ENCODE data around the gene SSH2. TPM values are rescaled to one million over a fixed set of nuclear protein-coding genes. Genes with fewer than 3 reads are reported as not detected.

The SSH2 gene
- total RNA-seq, 1 donor from 2014 or later: 37.6 TPM

DNA sequence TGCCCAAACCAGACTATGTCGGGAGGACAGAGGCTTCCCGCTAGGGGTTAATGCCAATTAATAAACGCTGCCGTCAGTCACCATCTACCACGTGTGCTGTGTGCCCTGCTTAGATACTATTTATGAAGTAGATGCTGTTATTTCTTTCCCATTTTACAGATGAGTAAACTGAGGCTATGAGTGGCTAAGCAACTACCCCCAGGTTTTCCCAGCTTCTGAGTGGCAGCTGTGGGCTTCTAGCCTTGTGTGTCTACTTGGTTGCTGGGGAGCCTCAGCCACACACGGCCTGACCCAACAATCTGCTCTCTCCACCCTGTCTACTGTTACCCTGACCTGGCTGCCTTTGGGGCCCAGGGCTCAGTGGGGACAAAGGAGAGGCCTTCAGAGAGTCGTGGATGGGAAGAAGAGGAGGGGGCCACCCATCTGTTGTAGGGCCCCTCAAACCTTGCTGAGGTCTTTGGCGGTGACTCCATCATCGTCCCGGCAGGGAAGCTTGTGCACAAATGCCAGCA is 347.7 kb downstream of the SSH2 start:
- H3K9me3 ChIP-seq: no peaks in the 10 kb centered on the region
- H3K27me3 ChIP-seq: no peaks in the 10 kb centered on the region
- intact Hi-C loops (cut with DNase I): loop anchor here (5.0 to 10.0 kb wide), 2 partner anchors 35 to 352 kb away; partner anchors contain the start of gene SSH2
- H3K36me3 ChIP-seq: peaks cover 0 to 9% of the 10 kb centered on the region in 2 donors
- H3K27ac ChIP-seq: no peak overlapping the region
- H3K4me1 ChIP-seq: peaks cover 67% of the 10 kb centered on the region
- H3K4me3 ChIP-seq: no peak overlapping the region
- TF ChIP-seq POLR2A (IDR thresholded peaks at IDR 0.05) (no peak), POLR2AphosphoS5 (IDR thresholded peaks at IDR 0.05; ENCODE audit: insufficient read depth in 1 of 2, low read depth in 1 of 2) (no peak)
- TF ChIP-seq, protein P1, sequence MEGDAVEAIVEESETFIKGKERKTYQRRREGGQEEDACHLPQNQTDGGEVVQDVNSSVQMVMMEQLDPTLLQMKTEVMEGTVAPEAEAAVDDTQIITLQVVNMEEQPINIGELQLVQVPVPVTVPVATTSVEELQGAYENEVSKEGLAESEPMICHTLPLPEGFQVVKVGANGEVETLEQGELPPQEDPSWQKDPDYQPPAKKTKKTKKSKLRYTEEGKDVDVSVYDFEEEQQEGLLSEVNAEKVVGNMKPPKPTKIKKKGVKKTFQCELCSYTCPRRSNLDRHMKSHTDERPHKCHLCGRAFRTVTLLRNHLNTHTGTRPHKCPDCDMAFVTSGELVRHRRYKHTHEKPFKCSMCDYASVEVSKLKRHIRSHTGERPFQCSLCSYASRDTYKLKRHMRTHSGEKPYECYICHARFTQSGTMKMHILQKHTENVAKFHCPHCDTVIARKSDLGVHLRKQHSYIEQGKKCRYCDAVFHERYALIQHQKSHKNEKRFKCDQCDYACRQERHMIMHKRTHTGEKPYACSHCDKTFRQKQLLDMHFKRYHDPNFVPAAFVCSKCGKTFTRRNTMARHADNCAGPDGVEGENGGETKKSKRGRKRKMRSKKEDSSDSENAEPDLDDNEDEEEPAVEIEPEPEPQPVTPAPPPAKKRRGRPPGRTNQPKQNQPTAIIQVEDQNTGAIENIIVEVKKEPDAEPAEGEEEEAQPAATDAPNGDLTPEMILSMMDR (IDR thresholded peaks at IDR 0.05): no peak
- no peak for DNase-seq (ENCODE audit: extremely low spot score in 2 of 2)

DNA sequence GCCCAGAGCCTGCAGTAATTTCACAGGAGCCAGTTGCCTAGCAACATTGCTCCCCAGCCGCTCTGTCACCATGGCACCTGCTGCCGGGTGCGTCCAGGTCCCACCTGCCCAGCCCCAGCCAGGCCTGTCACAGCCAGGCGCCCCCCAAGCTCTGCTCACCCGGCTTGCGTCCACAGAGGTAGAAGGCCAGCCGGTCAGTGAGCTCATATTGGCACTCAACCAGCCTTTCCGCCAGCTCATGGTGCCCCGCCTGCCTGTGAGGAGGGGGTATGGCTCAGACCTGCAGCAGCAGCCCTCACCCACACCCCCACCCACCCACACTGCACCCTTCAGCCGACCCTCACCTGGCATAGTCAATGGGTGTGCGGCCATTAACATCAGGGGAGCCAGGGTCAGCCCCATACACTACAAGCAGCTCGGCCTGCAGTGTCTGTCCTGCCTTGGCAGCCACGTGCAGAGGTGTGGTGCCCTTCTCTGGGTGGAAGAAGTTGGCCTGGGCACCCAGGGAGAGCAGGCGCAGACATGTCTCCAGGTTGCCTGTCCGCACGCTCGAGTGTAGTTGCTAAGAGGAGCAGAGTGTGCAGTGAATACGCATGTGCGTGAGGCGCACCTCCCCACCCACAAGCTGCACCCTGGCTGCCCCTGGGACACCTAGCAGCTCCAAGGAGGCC is 348.3 kb downstream of the SSH2 start:
- Histone ChIP-seq H3K9me3 (no peaks in the 10 kb centered on the region), H3K4me3 (no peak overlapping the region), H3K27me3 (no peaks in the 10 kb centered on the region), H3K36me3 (peaks cover 0 to 11% of the 10 kb centered on the region in 2 donors), H3K27ac (peak overlapping the region; percentile 19), H3K4me1 (peaks cover 64% of the 10 kb centered on the region)
- TF ChIP-seq, protein P1 (IDR thresholded peaks at IDR 0.05): no peak
- no peak for TF ChIP-seq POLR2A (IDR thresholded peaks at IDR 0.05)
- peak in 1 of 2 donors; percentile 26 for TF ChIP-seq POLR2AphosphoS5 (IDR thresholded peaks at IDR 0.05; ENCODE audit: insufficient read depth in 1 of 2, low read depth in 1 of 2)
- intact Hi-C loops (cut with DNase I): loop anchor here (5.0 to 10.0 kb wide), 2 partner anchors 36 to 353 kb away; partner anchors contain the start of gene SSH2
- no peak for DNase-seq (ENCODE audit: extremely low spot score in 2 of 2)

DNA sequence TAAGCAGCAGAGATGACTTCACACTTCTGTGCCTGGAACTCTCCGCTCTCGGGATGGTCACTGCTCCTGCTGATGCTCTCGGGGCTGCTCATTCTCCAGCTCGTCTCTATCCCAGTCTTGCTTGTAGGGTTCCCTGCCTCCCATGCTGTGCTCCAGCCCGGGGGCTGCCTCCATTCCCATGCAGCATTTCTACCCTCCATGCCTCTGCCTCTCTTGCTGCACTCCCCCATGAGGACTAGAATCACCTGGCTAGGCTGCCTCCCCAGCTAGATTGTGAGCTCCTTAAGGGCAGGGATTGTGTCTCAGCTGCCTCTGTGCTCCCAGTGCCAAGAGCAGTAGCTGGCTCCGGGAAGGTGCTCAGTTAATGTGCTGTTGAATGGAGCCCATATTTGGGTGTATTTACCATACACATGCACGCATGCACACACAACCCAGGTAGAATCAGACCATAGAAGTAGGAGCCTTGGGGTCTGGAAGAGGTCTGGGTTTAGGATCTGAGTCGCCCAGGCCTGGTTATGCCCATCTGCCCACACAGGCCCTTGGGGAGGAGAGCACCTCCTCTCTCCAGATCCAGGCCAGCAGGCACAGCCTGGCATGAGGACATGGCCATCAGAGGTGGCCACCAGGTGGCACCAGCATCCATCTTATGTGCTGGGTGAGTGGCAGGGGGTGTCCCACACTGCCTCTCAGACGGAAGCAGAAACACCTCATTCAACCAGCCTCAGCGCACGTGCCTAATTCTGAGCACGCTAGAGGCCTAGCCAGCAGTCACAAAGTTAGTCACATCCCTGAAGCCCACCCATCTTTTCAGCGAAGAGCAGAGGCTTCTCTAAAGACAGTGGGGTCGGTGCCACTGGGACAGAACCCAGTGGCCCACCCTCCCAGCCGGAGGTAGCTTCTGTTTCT is 349.9 kb downstream of the SSH2 start:
- Histone ChIP-seq H3K27me3 (no peaks in the 10 kb centered on the region), H3K36me3 (peaks cover 0 to 27% of the 10 kb centered on the region in 2 donors), H3K27ac (peak overlapping the region; percentile 28), H3K4me3 (no peak overlapping the region), H3K4me1 (peaks cover 61% of the 10 kb centered on the region), H3K9me3 (no peaks in the 10 kb centered on the region)
- intact Hi-C loops (cut with DNase I): loop anchor here (5.0 to 10.0 kb wide), 3 partner anchors 37 to 355 kb away; partner anchors contain the start of gene SSH2
- DNase-seq (ENCODE audit: extremely low spot score in 2 of 2): no peak
- TF ChIP-seq POLR2A (IDR thresholded peaks at IDR 0.05): no peak
- TF ChIP-seq, protein P1 (IDR thresholded peaks at IDR 0.05): peak; percentile 78 to 92 (median 89)
- peak; percentile 18 to 29 for TF ChIP-seq POLR2AphosphoS5 (IDR thresholded peaks at IDR 0.05; ENCODE audit: insufficient read depth in 1 of 2, low read depth in 1 of 2)

DNA sequence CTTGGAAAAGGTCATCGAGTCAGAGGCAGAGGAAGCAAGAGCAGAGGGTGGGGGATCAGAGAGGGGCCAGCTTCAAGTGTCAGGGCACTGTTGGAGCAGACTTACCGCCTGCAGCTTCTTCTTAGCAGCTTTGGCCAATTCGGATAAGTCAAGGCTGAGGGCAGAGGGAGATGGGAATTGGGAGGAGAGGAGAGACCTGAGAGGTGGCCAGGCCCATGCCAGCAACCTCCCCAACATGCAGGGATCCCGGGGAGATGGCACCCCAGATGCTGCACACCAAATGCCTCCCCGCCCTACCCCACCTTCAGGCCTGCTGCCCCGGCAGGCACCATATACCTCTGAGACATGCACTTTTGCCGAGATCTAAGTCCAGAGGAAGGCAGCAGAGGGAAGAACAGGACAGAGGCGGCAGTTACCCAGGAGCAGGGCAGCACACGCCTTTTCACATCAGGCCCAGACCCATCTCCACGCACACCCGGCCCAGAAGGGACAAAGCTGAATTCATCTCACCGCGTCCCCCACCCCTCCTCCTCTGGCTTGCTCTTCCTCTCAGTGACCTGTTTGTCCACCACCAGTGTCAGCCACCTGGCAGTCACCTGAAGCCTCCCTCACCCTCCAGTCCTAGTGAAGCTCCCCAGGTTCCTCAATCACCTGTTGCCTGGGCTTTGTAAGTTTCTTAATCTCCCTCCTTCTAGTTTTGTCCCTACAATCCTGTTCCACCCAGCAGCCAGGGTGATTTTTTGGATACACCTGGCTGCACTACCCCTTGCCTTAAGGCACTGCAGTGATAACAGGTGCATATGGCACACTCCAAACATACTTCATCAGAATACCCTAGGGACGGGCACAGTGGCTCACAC is 351.2 kb downstream of the SSH2 start:
- H3K36me3 ChIP-seq: peaks cover 0 to 40% of the 10 kb centered on the region in 2 donors
- H3K9me3 ChIP-seq: no peaks in the 10 kb centered on the region
- TF ChIP-seq, protein P1 (IDR thresholded peaks at IDR 0.05): no peak
- TF ChIP-seq POLR2A (IDR thresholded peaks at IDR 0.05) (no peak), POLR2AphosphoS5 (IDR thresholded peaks at IDR 0.05; ENCODE audit: insufficient read depth in 1 of 2, low read depth in 1 of 2) (no peak)
- no peak overlapping the region for H3K4me3 ChIP-seq
- DNase-seq (ENCODE audit: extremely low spot score in 2 of 2): no peak
- H3K4me1 ChIP-seq: peaks cover 52% of the 10 kb centered on the region
- no peaks in the 10 kb centered on the region for H3K27me3 ChIP-seq
- intact Hi-C loops (cut with DNase I): loop anchor here (5.0 kb wide), 1 partner anchor 208 kb away; no protein-coding TSS in a partner anchor
- no peak overlapping the region for H3K27ac ChIP-seq
